Breast epithelium (tissue), 4 donors: ENCODE data around the gene SLC32A1. TPM values are rescaled to one million over a fixed set of nuclear protein-coding genes. Genes with fewer than 3 reads are reported as not detected.

ENCODE experiments used
- DNase-seq, 2 donors: peaks; one replicate each; pipeline ENCODE4 v3.0.0-alpha.2; 2019; ENCODE audit warnings: low spot score in 2 of 2
- H3K27ac ChIP-seq, 2 donors: fragments of 200-600 bp; sonication (generic) in 1 of 2; one replicate each; pipeline ENCODE4 v1.5.1; 2016 to 2019; ENCODE audit warnings: mild to moderate bottlenecking in 1 of 2
- H3K27me3 ChIP-seq, 2 donors: fragments of 200-600 bp; sonication (generic) in 1 of 2; one replicate each; pipeline versions ENCODE4 v1.5.1 to v1.6.0; 2017 to 2019; ENCODE audit warnings: control low read depth in 1 of 2, mild to moderate bottlenecking in 1 of 2
- H3K36me3 ChIP-seq: fragments of 200-600 bp; one replicate; pipeline ENCODE4 v1.5.1; 2019
- H3K4me1 ChIP-seq, 2 donors: fragments of 200-600 bp; sonication (generic); one replicate each; pipeline ENCODE4 v1.5.1; 2016 to 2019; ENCODE audit warnings: control low read depth in 1 of 2
- H3K4me3 ChIP-seq, 3 donors: fragments of 200-600 bp; sonication (generic); 1 replicate in 2 of 3; 2 replicates in 1 of 3; pipeline ENCODE4 v1.5.1; 2016 to 2019; ENCODE audit warnings: mild to moderate bottlenecking in 3 of 3, moderate library complexity in 2 of 3
- H3K9me3 ChIP-seq, 2 donors: fragments of 200-600 bp; sonication (generic) in 1 of 2; one replicate each; pipeline ENCODE4 v1.5.1; 2016 to 2019; ENCODE audit warnings: control low read depth in 1 of 2
- CTCF ChIP-seq, 3 donors: fragments of 450-650 bp; IDR thresholded peaks; one replicate each; pipeline ENCODE4 v1.5.1; 2016 to 2017; ENCODE audit warnings: antibody characterized with exemption in 3 of 3, mild to moderate bottlenecking in 3 of 3, moderate library complexity in 3 of 3
- POLR2A ChIP-seq: fragments of 450-650 bp; IDR thresholded peaks from one replicate; pipeline ENCODE4 v1.6.1; 2016; ENCODE audit warnings: antibody characterized with exemption, mild to moderate bottlenecking, moderate library complexity
- POLR2AphosphoS5 ChIP-seq, 3 donors: sonication (generic); formaldehyde crosslinking; IDR thresholded peaks; one replicate each; pipeline ENCODE4 v1.6.1; 2017; ENCODE audit warnings: antibody characterized with exemption in 3 of 3
- intact Hi-C: fragments of 100-400 bp; cut with DNase I; formaldehyde crosslinking; loops from one replicate; pipeline ENCODE4 v1.15.1; 2023; ENCODE audit warnings: low total_unique reads
- total RNA-seq, 3 donors: library from RNA; depleted of rRNA; stranded (reverse); fragments of >200 nt; gene quantifications; one replicate each; pipeline ENCODE4 v1.1.0, GENCODE V29; 2016

Gene SLC32A1
- total RNA-seq, 3 donors from 2014 or later = not detected

- no peak for DNase-seq
- intact Hi-C loops = no loop called here
- Histone ChIP-seq H3K9me3 (no peaks in the 10 kb centered on the region), H3K27ac (no peak overlapping the region), H3K4me1 (no peaks in the 10 kb centered on the region), H3K4me3 (no peak overlapping the region), H3K36me3 (peaks cover 7% of the 10 kb centered on the region), H3K27me3 (no peaks in the 10 kb centered on the region)
- TF ChIP-seq CTCF (IDR thresholded peaks at IDR 0.05) (no peak), POLR2AphosphoS5 (IDR thresholded peaks at IDR 0.05) (no peak), POLR2A (no peak)
Observed at GRCh38 chr20:38762174-38762573, 37.9 kb downstream of the SLC32A1 start.

- no peaks in the 10 kb centered on the region for H3K27me3 ChIP-seq
- H3K36me3 ChIP-seq = peaks cover 7% of the 10 kb centered on the region
- H3K9me3 ChIP-seq = no peaks in the 10 kb centered on the region
- H3K27ac ChIP-seq = no peak overlapping the region
- no peak for TF ChIP-seq POLR2AphosphoS5 (IDR thresholded peaks at IDR 0.05)
- H3K4me3 ChIP-seq = no peak overlapping the region
- DNase-seq = no peak
- H3K4me1 ChIP-seq = no peaks in the 10 kb centered on the region
- intact Hi-C loops = no loop called here
Observed at GRCh38 chr20:38763616-38764015, 39.3 kb downstream of the SLC32A1 start.

GRCh38 chr20:38764567-38765318 lies 40.5 kb downstream of the SLC32A1 start:
- DNase-seq = no peak
- H3K9me3 ChIP-seq = no peaks in the 10 kb centered on the region
- no peak overlapping the region for H3K27ac ChIP-seq
- intact Hi-C loops = no loop called here
- H3K4me1 ChIP-seq = no peaks in the 10 kb centered on the region
- peaks cover 7% of the 10 kb centered on the region for H3K36me3 ChIP-seq
- H3K27me3 ChIP-seq = no peaks in the 10 kb centered on the region
- H3K4me3 ChIP-seq = no peak overlapping the region
- TF ChIP-seq POLR2AphosphoS5 (IDR thresholded peaks at IDR 0.05) (no peak), POLR2A (no peak), CTCF (IDR thresholded peaks at IDR 0.05) (no peak)

- no peaks in the 10 kb centered on the region for H3K27me3 ChIP-seq
- H3K9me3 ChIP-seq = no peaks in the 10 kb centered on the region
- TF ChIP-seq POLR2A (no peak), POLR2AphosphoS5 (IDR thresholded peaks at IDR 0.05) (no peak)
- DNase-seq = no peak
- intact Hi-C loops = no loop called here
- H3K36me3 ChIP-seq = peaks cover 7% of the 10 kb centered on the region
- no peak overlapping the region for H3K4me3 ChIP-seq
- no peaks in the 10 kb centered on the region for H3K4me1 ChIP-seq
- no peak overlapping the region for H3K27ac ChIP-seq
Observed at GRCh38 chr20:38766071-38766470, 41.8 kb downstream of the SLC32A1 start.

GRCh38 chr20:38769376-38770295 lies 45.4 kb downstream of the SLC32A1 start:
- intact Hi-C loops = no loop called here
- Histone ChIP-seq H3K27ac (no peak overlapping the region), H3K27me3 (no peaks in the 10 kb centered on the region), H3K4me1 (no peaks in the 10 kb centered on the region), H3K9me3 (no peaks in the 10 kb centered on the region), H3K4me3 (no peak overlapping the region), H3K36me3 (peaks cover 4% of the 10 kb centered on the region)
- no peak for DNase-seq
- TF ChIP-seq POLR2A (no peak), CTCF (IDR thresholded peaks at IDR 0.05) (no peak), POLR2AphosphoS5 (IDR thresholded peaks at IDR 0.05) (no peak)

DNA sequence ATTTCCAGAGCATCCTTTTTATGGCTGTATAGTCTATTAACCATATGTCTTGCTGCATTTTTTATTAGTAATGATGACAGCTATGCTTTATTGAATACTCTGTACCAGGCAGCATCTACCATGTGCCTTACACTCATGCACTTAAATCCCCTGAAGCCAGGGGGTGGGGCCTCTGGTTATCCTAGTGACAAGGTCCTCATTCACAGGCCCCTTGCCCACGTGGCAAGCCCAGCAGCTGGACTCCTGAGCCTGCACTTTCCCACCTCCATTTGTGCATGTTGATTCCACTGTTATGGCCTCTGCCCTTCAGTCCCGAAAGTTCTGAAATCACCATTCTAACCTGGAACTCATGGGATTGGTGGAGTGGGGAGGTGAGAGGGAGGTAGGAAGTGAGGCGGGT lies 46.3 kb downstream of the SLC32A1 start:
- H3K36me3 ChIP-seq = peaks cover 4% of the 10 kb centered on the region
- intact Hi-C loops = no loop called here
- no peaks in the 10 kb centered on the region for H3K27me3 ChIP-seq
- TF ChIP-seq POLR2A (no peak), CTCF (IDR thresholded peaks at IDR 0.05) (no peak), POLR2AphosphoS5 (IDR thresholded peaks at IDR 0.05) (no peak)
- no peaks in the 10 kb centered on the region for H3K9me3 ChIP-seq
- H3K4me3 ChIP-seq = no peak overlapping the region
- no peak for DNase-seq
- no peaks in the 10 kb centered on the region for H3K4me1 ChIP-seq
- no peak overlapping the region for H3K27ac ChIP-seq
